ENCODE results near the gene VPS37C.

- TF ChIP-seq SMC3 (IDR thresholded peaks at IDR 0.05; ENCODE audit: borderline replicate concordance, low read length) (no peak), CTCF (IDR thresholded peaks at IDR 0.05 in 2 of 3, conservative IDR thresholded peaks at IDR 0.05 in 1 of 3; ENCODE audit: control insufficient read depth in 2 of 3, extremely low read depth in 1 of 3, insufficient read depth in 1 of 3, low read depth in 3 of 3, low read length in 3 of 3) (no peak), NFIC (IDR thresholded peaks at IDR 0.05; ENCODE audit: low read depth, low read length) (no peak), RFX5 (IDR thresholded peaks at IDR 0.05; ENCODE audit: low read depth, low read length) (no peak), MYC (IDR thresholded peaks at IDR 0.05; ENCODE audit: insufficient read depth, insufficient read length, insufficient replicate concordance, low read length, severe bottlenecking) (no peak), CBX5 (IDR thresholded peaks at IDR 0.05; ENCODE audit: low read depth) (no peak)
Observed at GRCh38 chr11:61119055-61119454, 42.2 kb downstream of the VPS37C start.

Data from GM12878 (cell line).